Measurements from ENCODE around the gene BSN. TPM values are rescaled to one million over a fixed set of nuclear protein-coding genes. Genes with fewer than 3 reads are reported as not detected.
"Not testable (repeated sequence)": the region's sequence is repeated elsewhere in the genome, so short reads cannot be mapped to it uniquely, and the experiment has no call there.

BSN gene
- total RNA-seq, 2 experiments from 2014 or later = 0.08 to 0.11 TPM

DNA sequence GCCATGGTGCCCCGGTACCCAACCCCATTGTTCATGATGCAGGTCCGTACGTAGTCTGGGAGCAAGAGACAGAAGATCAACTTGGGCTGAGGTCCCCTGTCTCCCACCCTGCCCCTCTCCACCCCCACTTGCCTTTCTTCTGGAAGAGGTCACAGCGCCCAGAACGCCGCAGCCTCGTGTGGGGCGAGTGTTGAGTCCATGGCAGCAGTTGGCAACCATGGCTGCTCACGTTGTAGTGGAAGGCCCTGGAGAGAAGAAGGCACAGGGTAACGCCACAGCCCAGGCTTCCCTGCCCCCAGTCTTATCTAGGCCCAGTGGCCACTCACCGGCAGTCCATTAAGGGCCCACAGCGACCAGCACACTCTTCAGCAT is 133.1 kb downstream of the BSN start:
- POLR2A ChIA-PET; H3K9me3 ChIP-seq (ENCODE audit: control insufficient read depth in 1 of 2, insufficient read depth in 1 of 2, low read length in 2 of 2); DNase-seq; H3K27ac ChIP-seq (ENCODE audit: low read depth in 1 of 2, low read length in 2 of 2); H3K27me3 ChIP-seq (ENCODE audit: control insufficient read depth in 1 of 2, insufficient read depth in 2 of 2, low read length in 2 of 2); H3K9me3 Mint-ChIP-seq; ATAC-seq (ENCODE audit: poor library complexity); H3K27me3 Mint-ChIP-seq; intact Hi-C loops (cut with DNase I, micrococcal nuclease); H3K27ac Mint-ChIP-seq; H3K4me3 ChIP-seq (ENCODE audit: low read length): not testable (repeated sequence)
- Mint-ChIP-seq H3K36me3 (ENCODE audit: low read depth) (peaks cover 32% of the 10 kb centered on the region), H3K4me3 (peak overlapping the region; percentile 65), H3K4me1 (ENCODE audit: low read depth) (peaks cover 31% of the 10 kb centered on the region)
- Histone ChIP-seq H3K4me1 (ENCODE audit: insufficient read depth, low read length) (peaks cover 49% of the 10 kb centered on the region), H3K36me3 (ENCODE audit: insufficient read depth, low read length) (peaks cover 15% of the 10 kb centered on the region)
- CTCF ChIA-PET = interaction anchor here (2.1 kb wide), 1 partner anchor 148 kb away, joined by 5 read pairs; no protein-coding TSS in a partner anchor

DNA sequence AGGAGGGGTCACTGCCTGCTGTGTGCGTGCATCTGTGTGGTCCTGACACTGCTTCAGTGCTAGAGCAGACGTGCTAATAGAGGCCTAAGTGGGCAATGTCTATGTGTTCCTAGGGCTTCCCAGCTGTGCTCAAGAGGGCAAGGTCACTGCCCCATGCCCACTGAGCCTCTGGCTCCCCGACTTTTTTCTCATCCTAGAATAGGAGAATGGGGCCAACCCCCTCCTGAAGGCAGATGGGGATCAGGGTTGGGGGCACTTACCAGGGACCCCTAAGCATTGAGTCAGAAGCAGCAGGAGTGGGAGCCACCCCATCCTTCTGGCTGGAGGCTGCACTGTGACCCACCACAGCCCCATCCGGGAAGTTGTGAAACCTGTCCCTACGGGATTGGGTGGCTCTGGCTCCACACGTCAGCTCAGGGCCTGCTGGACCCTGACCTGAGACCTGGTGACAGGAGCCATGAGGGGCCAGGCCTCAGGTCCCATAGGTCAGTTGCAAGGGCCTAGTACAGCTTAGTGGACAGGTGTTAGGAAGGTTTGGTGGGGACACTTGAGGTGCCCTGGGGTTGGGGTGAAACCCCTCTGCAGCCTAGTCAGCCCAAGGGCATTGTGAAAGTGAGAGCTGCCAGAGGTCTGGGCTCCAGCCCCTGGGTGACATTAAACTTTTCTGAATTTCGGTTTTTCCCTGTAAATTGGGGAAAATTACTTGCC is 134.2 kb downstream of the BSN start:
- H3K27ac ChIP-seq (ENCODE audit: low read depth in 1 of 2, low read length in 2 of 2) = peak overlapping the region; percentile 64 to 87
- intact Hi-C loops (cut with DNase I, micrococcal nuclease) = loop anchor here in 1 of 2 experiments (2.0 kb wide), 1 partner anchor 16 kb away; no protein-coding TSS in a partner anchor
- ChIA-PET CTCF (interaction anchor here (2.1 kb wide), 1 partner anchor 149 kb away, joined by 5 read pairs; no protein-coding TSS in a partner anchor), POLR2A (interaction anchor here (0.9 kb wide), 1 partner anchor 16 kb away, joined by 3 read pairs; no protein-coding TSS in a partner anchor)
- H3K27me3 Mint-ChIP-seq; ATAC-seq (ENCODE audit: poor library complexity); H3K9me3 ChIP-seq (ENCODE audit: control insufficient read depth in 1 of 2, insufficient read depth in 1 of 2, low read length in 2 of 2); H3K27me3 ChIP-seq (ENCODE audit: control insufficient read depth in 1 of 2, insufficient read depth in 2 of 2, low read length in 2 of 2); H3K36me3 ChIP-seq (ENCODE audit: insufficient read depth, low read length); H3K9me3 Mint-ChIP-seq: not testable (repeated sequence)
- H3K4me1 Mint-ChIP-seq (ENCODE audit: low read depth) = peaks cover 35% of the 10 kb centered on the region
- H3K4me3 Mint-ChIP-seq = peak overlapping the region; percentile 97
- peak in 2 of 14 experiments; percentile 35 to 42 for DNase-seq
- peak overlapping the region; percentile 91 for H3K27ac Mint-ChIP-seq
- peak overlapping the region; percentile 98 for H3K4me3 ChIP-seq (ENCODE audit: low read length)
- H3K4me1 ChIP-seq (ENCODE audit: insufficient read depth, low read length) = peaks cover 49% of the 10 kb centered on the region
- H3K36me3 Mint-ChIP-seq (ENCODE audit: low read depth) = peaks cover 23% of the 10 kb centered on the region

DNA sequence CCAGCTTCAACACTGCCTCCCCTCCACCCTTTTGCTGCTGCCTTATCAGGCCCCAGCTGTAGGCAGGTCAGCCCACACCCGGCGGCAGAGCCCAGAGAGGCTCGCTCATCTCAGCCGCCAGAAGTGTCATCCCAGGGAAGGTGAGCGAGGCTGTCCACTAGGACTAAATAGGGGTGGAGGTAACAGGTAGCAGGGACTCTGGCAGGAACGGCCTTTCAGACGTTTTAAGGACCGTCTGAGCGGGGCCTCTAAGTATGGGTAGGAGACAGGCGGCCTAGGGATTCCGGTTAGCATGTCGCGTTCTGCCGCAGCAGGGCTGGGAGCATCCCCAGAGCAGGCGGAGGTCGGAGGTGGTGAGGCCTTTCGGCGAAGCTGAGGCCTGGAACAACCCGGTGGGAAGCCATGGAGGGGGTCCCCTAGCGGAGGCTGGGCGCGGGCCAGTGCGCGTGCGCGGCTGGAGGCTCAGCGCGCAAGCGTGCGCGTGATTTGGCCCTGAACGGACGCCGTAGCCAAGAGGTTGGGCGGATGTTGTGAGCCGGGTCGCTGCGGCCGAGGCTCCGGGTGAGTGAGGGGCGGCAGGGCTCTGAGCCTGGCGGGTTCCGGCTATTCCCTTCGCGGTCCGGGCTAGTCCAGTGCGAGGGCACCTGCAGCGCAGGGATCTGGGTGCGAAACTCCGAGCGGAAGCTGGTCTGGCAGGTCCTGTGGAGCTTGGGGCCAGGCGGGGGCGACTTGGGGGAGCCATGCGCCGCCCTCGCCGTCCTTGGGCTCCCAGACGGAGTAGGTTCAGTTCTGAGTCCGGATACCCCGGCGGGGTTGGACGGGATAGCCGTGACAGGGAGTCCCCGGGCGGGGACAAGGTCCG is 135.0 kb downstream of the BSN start, which contains the start of the genes MST1 and RNF123:
MST1 (minus strand) TSS at position 429 of the 862 bp plus-strand sequence. CDS start 783 bp downstream, outside the sequence.
RNF123 (plus strand) TSS at position 512 of the 862 bp plus-strand sequence. CDS start 1,609 bp downstream, outside the sequence.
- peak within 1 kb of the TSS; percentile 98 for H3K4me3 ChIP-seq (ENCODE audit: low read length)
- H3K4me1 ChIP-seq (ENCODE audit: insufficient read depth, low read length) = peaks cover 49% of the 10 kb centered on the region
- peak; percentile 80 for ATAC-seq (ENCODE audit: poor library complexity)
- H3K9me3 Mint-ChIP-seq = no peaks in the 10 kb centered on the region
- H3K4me3 Mint-ChIP-seq = peak within 1 kb of the TSS; percentile 97
- H3K27ac Mint-ChIP-seq = peak within 1 kb of the TSS; percentile 91
- POLR2A ChIA-PET = interaction anchor here (0.9 to 1.0 kb wide), 2 partner anchors 17 to 86 kb away, joined by 3 read pairs; no protein-coding TSS in a partner anchor
- peak; percentile 87 to 97 (median 91) for DNase-seq
- peaks cover 4% of the 10 kb centered on the region for H3K27me3 Mint-ChIP-seq
- peak within 1 kb of the TSS; percentile 64 to 87 for H3K27ac ChIP-seq (ENCODE audit: low read depth in 1 of 2, low read length in 2 of 2)
- H3K27me3 ChIP-seq (ENCODE audit: control insufficient read depth in 1 of 2, insufficient read depth in 2 of 2, low read length in 2 of 2) = no peaks in the 10 kb centered on the region
- TF ChIP-seq, protein P1, sequence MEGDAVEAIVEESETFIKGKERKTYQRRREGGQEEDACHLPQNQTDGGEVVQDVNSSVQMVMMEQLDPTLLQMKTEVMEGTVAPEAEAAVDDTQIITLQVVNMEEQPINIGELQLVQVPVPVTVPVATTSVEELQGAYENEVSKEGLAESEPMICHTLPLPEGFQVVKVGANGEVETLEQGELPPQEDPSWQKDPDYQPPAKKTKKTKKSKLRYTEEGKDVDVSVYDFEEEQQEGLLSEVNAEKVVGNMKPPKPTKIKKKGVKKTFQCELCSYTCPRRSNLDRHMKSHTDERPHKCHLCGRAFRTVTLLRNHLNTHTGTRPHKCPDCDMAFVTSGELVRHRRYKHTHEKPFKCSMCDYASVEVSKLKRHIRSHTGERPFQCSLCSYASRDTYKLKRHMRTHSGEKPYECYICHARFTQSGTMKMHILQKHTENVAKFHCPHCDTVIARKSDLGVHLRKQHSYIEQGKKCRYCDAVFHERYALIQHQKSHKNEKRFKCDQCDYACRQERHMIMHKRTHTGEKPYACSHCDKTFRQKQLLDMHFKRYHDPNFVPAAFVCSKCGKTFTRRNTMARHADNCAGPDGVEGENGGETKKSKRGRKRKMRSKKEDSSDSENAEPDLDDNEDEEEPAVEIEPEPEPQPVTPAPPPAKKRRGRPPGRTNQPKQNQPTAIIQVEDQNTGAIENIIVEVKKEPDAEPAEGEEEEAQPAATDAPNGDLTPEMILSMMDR (IDR thresholded peaks at IDR 0.05) = peak; percentile 55
- peaks cover 17% of the 10 kb centered on the region for H3K36me3 Mint-ChIP-seq (ENCODE audit: low read depth)
- CTCF ChIA-PET = interaction anchor here (2.1 kb wide), 1 partner anchor 150 kb away, joined by 5 read pairs; no protein-coding TSS in a partner anchor
- no peaks in the 10 kb centered on the region for H3K36me3 ChIP-seq (ENCODE audit: insufficient read depth, low read length)
- H3K9me3 ChIP-seq (ENCODE audit: control insufficient read depth in 1 of 2, insufficient read depth in 1 of 2, low read length in 2 of 2) = no peaks in the 10 kb centered on the region
- intact Hi-C loops (cut with DNase I, micrococcal nuclease) = loop anchor here in 1 of 2 experiments (2.0 kb wide), 1 partner anchor 16 kb away; no protein-coding TSS in a partner anchor
- H3K4me1 Mint-ChIP-seq (ENCODE audit: low read depth) = peaks cover 41% of the 10 kb centered on the region

DNA sequence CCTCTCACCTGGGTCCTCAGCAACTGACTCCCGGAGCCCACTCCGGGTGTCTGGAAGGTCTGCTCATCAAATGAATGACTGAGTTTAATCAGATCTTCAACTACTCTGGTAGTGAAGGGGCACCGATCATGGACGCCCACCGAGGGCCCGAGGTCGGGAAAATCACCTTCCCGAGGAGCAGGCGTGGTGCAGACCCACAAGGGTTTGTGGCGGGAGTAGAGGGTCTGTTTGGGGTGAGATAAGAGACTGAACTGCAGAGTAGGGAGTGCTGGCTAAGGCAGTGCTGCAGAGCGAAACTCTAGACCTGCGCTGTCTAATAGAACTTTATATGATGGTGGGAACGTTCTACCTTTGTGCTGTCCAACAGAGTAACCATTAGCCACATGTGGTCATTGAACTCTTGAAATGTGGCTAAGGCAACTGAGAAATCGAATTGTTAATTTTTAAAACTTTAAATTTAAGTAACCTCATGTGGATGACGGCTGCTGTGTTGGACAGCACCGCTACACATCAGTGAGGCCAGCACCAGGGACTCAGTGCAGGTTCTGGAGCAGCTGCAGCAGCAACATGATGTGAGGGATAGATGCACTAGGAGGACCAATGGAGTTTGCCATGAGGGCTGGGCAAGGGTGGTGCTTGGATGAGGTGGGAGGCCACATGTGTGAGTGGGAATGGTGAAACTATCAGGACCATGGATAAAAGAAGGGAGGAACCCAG is 135.8 kb downstream of the BSN start:
- ATAC-seq (ENCODE audit: poor library complexity); H3K36me3 ChIP-seq (ENCODE audit: insufficient read depth, low read length); H3K9me3 Mint-ChIP-seq; DNase-seq; H3K27me3 Mint-ChIP-seq; H3K27me3 ChIP-seq (ENCODE audit: control insufficient read depth in 1 of 2, insufficient read depth in 2 of 2, low read length in 2 of 2); CTCF ChIA-PET; H3K9me3 ChIP-seq (ENCODE audit: control insufficient read depth in 1 of 2, insufficient read depth in 1 of 2, low read length in 2 of 2): not testable (repeated sequence)
- Histone ChIP-seq H3K4me3 (ENCODE audit: low read length) (peak overlapping the region; percentile 98), H3K27ac (ENCODE audit: low read depth in 1 of 2, low read length in 2 of 2) (peak overlapping the region in 1 of 2 donors; percentile 30), H3K4me1 (ENCODE audit: insufficient read depth, low read length) (peaks cover 49% of the 10 kb centered on the region)
- peaks cover 43% of the 10 kb centered on the region for H3K4me1 Mint-ChIP-seq (ENCODE audit: low read depth)
- peaks cover 12% of the 10 kb centered on the region for H3K36me3 Mint-ChIP-seq (ENCODE audit: low read depth)
- H3K4me3 Mint-ChIP-seq = peak overlapping the region; percentile 97
- peak overlapping the region; percentile 91 for H3K27ac Mint-ChIP-seq
- POLR2A ChIA-PET = interaction anchor here (1.0 kb wide), 1 partner anchor 87 kb away, joined by 3 read pairs; no protein-coding TSS in a partner anchor
- intact Hi-C loops (cut with DNase I, micrococcal nuclease) = loop anchor here in 1 of 2 experiments (2.0 kb wide), 1 partner anchor 17 kb away; no protein-coding TSS in a partner anchor

DNA sequence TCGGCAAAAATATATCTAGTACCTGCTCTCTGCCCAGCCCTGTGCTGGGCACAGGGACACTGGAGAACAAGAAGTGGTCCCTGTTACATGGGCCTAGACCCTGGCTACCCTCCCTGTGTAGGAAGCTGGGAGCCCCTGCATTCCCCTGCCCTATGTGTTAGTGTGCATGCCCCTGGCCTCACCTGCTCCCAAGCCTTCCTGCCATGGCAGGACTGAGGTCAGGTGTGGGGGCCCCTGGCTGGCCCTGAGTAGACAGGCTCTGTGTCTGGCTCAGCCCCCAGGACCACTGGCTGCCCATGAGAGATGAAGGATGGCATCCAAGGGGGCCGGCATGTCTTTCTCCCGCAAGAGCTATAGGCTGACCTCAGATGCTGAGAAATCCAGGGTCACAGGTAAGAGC is 136.6 kb downstream of the BSN start:
- H3K36me3 Mint-ChIP-seq (ENCODE audit: low read depth) = peaks cover 12% of the 10 kb centered on the region
- ATAC-seq (ENCODE audit: poor library complexity); H3K9me3 ChIP-seq (ENCODE audit: control insufficient read depth in 1 of 2, insufficient read depth in 1 of 2, low read length in 2 of 2); H3K27ac ChIP-seq (ENCODE audit: low read depth in 1 of 2, low read length in 2 of 2); H3K27me3 Mint-ChIP-seq; intact Hi-C loops (cut with DNase I, micrococcal nuclease); H3K9me3 Mint-ChIP-seq; DNase-seq; H3K36me3 ChIP-seq (ENCODE audit: insufficient read depth, low read length); POLR2A ChIA-PET; H3K4me3 ChIP-seq (ENCODE audit: low read length); H3K27me3 ChIP-seq (ENCODE audit: control insufficient read depth in 1 of 2, insufficient read depth in 2 of 2, low read length in 2 of 2); CTCF ChIA-PET: not testable (repeated sequence)
- peak overlapping the region; percentile 5 for H3K27ac Mint-ChIP-seq
- peaks cover 48% of the 10 kb centered on the region for H3K4me1 ChIP-seq (ENCODE audit: insufficient read depth, low read length)
- H3K4me1 Mint-ChIP-seq (ENCODE audit: low read depth) = peaks cover 43% of the 10 kb centered on the region
- H3K4me3 Mint-ChIP-seq = peak overlapping the region; percentile 97

All from CD4-positive, alpha-beta T cell (primary cell).